GM19239 (cell line): ENCODE data around the gene KRTAP10-1.

ENCODE experiments used
- DNase-seq: peaks from one replicate; pipeline ENCODE4 v3.0.0; 2011; ENCODE audit warnings: low spot score; ENCODE audit not compliant: insufficient read length
- FAIRE-seq: peaks from 2 replicates; lab custom pipeline; 2011; peaks lifted over from hg19 to GRCh38; lab: Jason Lieb, UNC

The KRTAP10-1 gene

DNA sequence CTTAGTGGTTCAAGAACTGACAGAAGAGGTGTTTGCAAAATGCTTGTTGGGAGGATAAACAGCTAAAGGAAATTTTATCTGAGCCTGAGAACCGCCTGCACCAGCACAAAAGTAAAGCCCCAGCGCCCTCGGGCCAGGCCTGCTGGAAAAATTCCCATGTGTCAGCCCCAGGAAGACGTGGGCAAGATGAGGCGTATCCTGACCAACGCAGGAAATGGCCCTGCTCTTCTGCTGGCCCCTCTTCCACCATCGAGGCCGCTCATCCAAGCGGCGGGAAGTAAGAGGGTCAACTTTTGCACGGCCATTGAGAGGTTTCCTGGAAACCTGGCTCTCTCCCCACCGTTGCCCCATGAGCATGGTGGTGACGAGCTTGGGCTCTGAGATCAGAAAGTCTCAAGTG is 45.0 kb downstream of the KRTAP10-1 start:
- no peak for DNase-seq
- no peak for FAIRE-seq

GRCh38 chr21:44494418-44494817 is 45.6 kb downstream of the KRTAP10-1 start:
- FAIRE-seq: no peak
- no peak for DNase-seq

GRCh38 chr21:44492567-44493385 is 47.2 kb downstream of the KRTAP10-1 start:
- no peak for DNase-seq
- no peak for FAIRE-seq

GRCh38 chr21:44490816-44491215 is 49.2 kb downstream of the KRTAP10-1 start:
- DNase-seq (no peak), FAIRE-seq (no peak)

GRCh38 chr21:44490405-44490804 is 49.6 kb downstream of the KRTAP10-1 start:
- DNase-seq (no peak), FAIRE-seq (no peak)

GRCh38 chr21:44489962-44490361 is 50.0 kb downstream of the KRTAP10-1 start:
- DNase-seq (no peak), FAIRE-seq (no peak)
